Colon (tissue), 2 donors: ENCODE measurements around the gene MTA1.

Experiments used
- FAIRE-seq: peaks from 2 replicates; lab custom pipeline; 2012; peaks lifted over from hg19 to GRCh38; lab: Jason Lieb, UNC
- donor health status: control.
- donor health status: control.

MTA1 gene

DNA sequence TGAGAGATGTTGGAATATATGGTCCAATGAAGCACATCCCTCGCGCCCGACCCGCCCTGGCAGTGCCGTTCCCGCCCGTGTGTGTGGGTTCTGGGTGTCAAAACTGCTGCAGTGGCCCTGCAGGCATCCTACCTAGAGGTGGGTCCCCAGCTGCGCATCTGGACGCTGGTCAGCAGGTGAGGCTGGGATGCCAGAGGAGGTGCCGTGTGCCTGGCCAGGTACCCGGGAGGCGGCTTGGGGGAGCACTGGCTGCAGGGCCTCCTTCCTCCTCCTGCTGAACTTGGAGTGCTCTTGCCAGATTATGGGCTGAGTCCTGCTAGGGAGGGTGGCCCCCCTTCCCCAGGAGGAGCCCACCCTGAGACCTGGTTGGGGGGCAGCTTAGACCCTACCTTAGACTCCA, 5.2 kb downstream of the MTA1 start:
- FAIRE-seq = no peak

- FAIRE-seq = no peak
Observed at GRCh38 chr14:105425823-105426247, 6.2 kb downstream of the MTA1 start.

- no peak for FAIRE-seq
Observed at GRCh38 chr14:105426416-105427130, 6.9 kb downstream of the MTA1 start.

GRCh38 chr14:105427412-105427811, 7.8 kb downstream of the MTA1 start:
- FAIRE-seq = no peak

GRCh38 chr14:105427936-105428485, 8.4 kb downstream of the MTA1 start:
- FAIRE-seq = no peak

GRCh38 chr14:105430042-105430441, 10.4 kb downstream of the MTA1 start:
- no peak for FAIRE-seq

- no peak for FAIRE-seq
Observed at GRCh38 chr14:105430565-105430964, 10.9 kb downstream of the MTA1 start.

DNA sequence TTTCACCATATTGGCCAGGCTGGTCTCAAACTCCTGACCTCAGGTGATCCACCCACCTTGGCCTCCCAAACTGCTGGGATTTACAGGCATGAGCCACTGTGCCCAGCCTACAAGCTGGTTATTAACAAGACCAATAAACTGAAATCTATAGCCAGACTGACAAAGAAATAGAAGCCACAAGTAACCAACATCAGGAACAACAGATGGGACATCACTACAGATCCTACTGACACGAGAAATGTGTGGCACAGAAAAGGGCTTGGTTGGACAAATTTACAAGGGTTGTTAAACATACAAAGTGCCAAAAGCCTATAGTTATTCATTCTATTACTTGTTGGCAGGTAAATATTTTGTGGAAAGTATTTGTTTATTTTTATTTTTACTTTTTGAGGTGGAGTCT, 11.6 kb downstream of the MTA1 start:
- no peak for FAIRE-seq

DNA sequence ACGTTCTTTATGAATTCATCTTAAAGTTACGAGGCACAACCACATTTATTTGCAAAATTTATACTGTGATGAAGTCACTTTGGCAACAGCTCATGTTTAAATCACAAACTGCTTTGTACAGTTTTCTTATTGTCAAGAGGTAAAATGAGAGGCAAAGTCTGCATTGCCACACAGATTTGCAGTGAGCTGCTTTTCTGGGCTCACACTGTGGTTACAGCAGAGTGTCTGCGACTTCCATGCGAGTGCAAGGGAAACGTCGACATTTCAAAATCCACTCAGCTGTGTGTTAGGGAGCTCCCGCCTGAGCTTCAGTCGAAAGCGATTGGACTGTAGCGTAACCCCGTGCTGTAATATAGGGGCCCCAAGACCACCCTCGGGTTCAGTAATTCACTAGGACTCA, 13.0 kb downstream of the MTA1 start:
- no peak for FAIRE-seq

- FAIRE-seq = no peak
Observed at GRCh38 chr14:105433161-105433605, 13.6 kb downstream of the MTA1 start.

DNA sequence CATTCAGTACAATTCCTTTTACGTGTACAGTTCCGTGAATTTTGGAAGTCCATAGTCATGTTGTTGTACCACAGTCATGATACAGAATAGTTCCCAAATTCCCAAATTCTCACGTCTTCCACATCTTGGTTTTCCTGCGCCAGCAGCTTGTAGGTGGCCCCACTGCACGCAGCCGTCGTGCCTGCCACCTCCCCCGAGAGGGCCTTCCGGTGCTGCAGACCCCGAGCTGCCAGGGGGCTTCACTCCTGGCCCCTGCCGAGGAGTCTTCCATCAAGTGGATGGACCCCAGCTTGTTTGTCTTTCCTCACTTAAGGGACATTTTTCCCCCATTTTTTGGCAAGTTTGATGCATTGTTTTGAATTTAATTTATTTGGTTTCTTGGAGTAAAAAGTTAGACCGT, 16.8 kb downstream of the MTA1 start:
- FAIRE-seq = no peak

- no peak for FAIRE-seq
Observed at GRCh38 chr14:105436891-105437722, 17.5 kb downstream of the MTA1 start.

- FAIRE-seq = no peak
Observed at GRCh38 chr14:105437723-105438500, 18.3 kb downstream of the MTA1 start.

- FAIRE-seq = no peak
Observed at GRCh38 chr14:105439179-105439578, 19.6 kb downstream of the MTA1 start.

DNA sequence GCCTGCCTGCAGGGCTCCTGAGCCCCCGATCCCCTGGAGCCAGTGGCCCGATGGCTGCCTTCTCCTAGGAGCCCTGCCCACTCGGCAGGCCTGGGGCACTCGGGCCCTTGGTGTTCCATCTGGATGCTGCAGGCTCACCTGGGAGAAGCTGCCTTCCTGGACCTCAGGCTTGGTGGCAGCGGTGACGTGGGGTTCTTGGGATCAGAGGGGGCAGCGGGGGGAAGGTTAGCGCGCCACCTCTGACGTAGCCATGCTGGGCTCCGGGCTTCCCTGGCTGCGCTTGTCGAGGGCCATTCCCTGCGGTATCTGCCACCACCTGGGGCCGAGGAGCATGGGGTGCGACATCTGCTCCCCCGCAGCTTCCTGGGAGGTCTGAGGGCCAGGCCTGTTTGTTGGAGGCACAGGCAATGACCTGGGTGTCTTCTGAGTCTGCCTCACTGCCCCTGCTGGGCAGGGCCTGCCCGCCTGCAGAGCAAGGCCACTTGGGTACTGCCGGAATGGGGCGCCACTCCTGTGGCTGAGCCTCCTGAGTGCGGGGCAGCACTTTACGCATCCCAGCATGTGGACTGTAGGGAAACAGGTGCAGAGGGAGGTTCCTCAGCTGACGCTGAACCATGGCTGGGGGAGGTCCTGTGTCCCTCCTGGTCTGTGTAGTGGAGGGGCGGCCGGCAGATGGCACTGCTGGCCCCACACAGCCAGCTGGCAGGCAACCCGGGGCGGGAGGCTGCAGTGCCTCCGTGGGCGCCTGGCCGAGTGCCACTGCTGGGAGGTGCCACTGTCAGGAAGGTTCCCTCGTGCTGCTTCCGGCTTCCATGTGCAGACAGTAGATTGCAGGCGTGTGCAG, 20.3 kb downstream of the MTA1 start:
- FAIRE-seq = no peak

- FAIRE-seq = no peak
Observed at GRCh38 chr14:105440554-105440900, 20.9 kb downstream of the MTA1 start.

DNA sequence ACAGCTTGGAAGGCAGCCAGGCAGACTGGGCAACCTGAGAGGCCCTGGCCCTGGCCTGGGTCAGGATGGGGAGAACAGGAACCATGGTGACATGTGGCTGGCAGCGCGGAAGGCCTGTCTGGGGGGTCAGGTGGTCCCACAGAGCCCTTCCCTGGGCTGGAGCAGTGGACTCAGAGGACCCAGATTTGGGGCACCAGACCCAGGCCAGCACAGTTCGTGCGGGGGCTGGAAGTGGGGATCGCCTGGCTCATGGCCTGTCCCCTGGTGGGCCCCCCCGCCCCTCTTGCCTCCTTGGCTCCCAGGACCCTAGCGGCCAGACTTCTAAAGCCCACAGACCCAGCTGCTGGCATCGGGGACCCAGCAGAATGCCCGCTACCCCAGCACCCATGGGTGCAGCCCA, 21.4 kb downstream of the MTA1 start:
- no peak for FAIRE-seq

GRCh38 chr14:105442125-105442524, 22.5 kb downstream of the MTA1 start:
- FAIRE-seq = no peak

DNA sequence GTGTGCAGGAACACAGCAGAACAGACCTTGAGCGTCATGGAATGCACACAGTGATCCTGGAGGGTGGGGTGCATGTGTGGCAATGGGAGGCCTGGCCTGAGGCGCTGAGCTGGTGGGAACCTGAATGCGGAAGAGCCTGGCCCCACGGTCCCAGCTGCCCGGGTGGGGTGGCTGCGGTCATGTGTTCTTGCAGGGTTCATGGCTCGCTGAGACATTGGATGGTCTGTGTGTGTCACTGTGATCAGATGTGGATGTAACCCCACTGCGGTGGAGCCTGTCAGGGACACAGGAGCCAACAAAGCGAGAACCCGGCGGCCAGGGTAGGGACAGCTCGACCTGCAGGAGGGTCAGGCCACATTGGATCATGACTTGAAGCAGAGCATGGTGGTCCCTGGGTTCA, 23.2 kb downstream of the MTA1 start:
- no peak for FAIRE-seq

DNA sequence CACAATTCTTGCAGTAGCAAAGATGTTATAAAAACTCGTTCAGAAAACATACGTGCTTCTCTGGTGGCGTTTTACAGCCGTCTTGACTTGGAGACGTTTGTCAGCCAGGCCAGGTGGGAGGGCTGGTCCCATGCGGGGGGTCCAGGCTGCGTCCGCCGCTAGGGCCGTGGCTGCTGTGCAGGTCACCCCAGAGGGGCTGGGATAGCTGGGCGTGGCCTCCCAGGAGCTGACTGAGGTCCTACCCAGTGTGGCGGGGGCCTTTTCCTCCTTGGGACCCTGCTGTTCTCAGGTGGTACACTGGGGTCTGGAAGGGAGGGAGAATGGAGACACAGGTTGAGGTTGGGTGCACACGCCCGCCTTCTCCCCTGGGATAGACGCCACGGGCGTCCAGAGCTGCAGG, 25.2 kb downstream of the MTA1 start:
- no peak for FAIRE-seq

DNA sequence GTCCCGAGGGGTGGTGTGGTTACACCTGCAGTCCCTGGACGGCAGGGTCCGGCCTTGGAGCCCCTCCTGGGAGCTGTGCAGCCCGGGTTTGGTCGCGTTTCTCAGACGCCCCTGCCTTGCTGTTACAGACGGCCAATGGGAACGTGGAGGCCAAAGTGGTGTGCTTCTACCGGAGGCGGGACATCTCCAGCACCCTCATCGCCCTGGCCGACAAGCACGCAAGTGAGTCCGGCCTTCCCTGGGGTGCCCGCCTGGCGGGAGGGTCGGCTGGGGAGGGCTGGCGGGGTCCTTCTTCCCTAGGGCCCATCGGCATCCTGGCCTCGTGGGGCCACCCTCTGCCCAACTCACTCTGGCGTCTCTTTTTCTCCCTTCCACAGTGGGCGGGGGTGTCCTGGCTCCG, 25.7 kb downstream of the MTA1 start:
- no peak for FAIRE-seq
